ENCODE results near the gene PTPRT. TPM values are rescaled to one million over a fixed set of nuclear protein-coding genes. Genes with fewer than 3 reads are reported as not detected.
A peak's percentile ranks its signal among the peaks of the same experiment; 100 is the strongest.

Gene PTPRT
- total and polyA plus RNA-seq, 2 of the 13 experiments (the other 11 are each of a cell fraction or from before 2014, with no cell fraction given) = under 0.01 to 0.09 TPM

DNA sequence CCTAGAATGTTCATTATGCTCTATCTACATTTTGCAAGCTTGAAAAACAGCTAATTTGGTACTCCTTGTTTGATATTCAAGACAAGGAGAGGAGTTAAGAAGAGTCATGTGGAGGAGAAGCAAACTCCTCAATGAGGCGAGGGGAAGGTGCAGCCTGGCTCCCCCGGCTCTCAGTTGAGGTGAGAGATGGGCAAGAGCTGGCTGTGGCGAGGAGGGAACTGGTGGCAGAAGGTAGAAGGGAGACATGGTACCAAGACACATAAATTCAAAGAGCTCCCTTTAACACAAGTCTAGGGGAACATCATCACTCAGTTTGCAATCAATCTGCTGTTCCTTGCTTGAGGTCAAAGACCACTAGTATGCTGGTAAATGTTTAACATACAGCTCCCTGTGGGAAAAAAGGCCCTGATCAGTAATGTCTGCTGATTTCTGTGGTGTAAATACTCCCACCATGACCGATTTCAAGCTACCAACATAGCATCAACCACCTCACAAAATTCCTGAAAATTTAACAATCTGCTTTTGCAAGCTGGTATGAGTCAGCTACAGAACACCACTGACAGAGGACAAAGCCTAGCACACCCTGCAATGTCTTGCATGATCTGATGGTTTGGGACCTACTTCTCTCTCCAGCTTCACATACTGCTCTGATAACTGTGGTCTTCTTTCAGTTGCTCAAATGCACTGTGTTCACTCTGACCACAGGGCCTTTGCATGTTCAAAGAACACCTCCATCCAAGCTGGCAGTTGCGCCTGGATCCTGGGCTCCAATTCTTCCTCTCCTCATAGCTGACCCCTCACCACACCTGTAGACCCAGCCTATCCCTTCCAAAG, 1055.2 kb downstream of the PTPRT start (continued):
- TF ChIP-seq POLR2G (IDR thresholded peaks at IDR 0.05; ENCODE audit: low read depth, low read length) = no peak

DNA sequence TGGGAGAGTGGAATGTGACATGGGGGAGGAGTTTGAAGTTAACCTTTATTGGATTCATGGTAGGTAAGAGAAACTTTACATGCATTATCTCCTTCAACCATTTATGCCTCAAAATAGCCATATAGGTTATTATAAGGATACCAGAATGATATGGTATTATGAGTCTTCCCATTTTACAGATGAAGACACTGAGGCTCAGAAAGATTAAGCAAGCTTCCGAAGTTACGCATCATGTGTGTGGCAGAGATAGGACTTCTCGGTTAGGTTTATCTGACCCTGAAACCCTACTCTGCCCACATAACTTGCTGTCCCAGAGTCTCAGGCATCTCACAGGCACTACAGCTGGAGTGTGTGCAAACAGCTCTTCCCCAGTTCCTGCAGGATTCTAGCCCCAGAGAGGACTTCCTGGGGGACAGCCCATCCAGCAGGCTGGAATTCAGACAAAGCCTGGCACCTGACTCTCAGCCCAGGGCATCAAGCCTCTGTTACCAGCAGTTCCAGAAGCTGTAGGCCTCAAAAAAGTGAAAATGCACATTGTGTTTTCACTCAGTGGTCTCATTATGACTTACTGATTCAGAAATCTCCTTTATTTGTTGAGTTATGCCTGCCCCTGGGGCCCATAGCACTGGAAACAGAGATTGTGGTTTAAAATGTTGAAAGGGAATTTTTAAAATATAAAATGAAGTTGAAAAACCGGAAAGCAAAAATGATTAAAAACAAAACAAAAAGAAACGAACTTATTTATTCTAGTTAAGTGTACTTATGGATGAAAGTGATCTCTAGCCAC, 1058.7 kb downstream of the PTPRT start:
- DNase-seq (ENCODE audit: low spot score) = no peak
- no peaks in the 10 kb centered on the region for H4K20me1 ChIP-seq (ENCODE audit: insufficient read depth, low read length)
- H3K36me3 ChIP-seq (replicated peaks in 1 of 2; ENCODE audit: control insufficient read depth in 1 of 2, insufficient read depth in 2 of 2, low read length in 2 of 2) = no peaks in the 10 kb centered on the region
- TF ChIP-seq, protein P1, sequence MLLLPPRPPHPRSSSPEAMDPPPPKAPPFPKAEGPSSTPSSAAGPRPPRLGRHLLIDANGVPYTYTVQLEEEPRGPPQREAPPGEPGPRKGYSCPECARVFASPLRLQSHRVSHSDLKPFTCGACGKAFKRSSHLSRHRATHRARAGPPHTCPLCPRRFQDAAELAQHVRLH (CRISPR knock-in tag; IDR thresholded peaks at IDR 0.05; ENCODE audit: borderline replicate concordance, low read depth) = no peak
- TF ChIP-seq ZNF629 (CRISPR knock-in tag; conservative IDR thresholded peaks at IDR 0.05) (peak; percentile 66), MIER2 (CRISPR knock-in tag; IDR thresholded peaks at IDR 0.05) (no peak), ZNF432 (CRISPR knock-in tag; IDR thresholded peaks at IDR 0.05; ENCODE audit: borderline replicate concordance) (no peak), ZNF569 (CRISPR knock-in tag; IDR thresholded peaks at IDR 0.05; ENCODE audit: borderline replicate concordance) (no peak), SP4 (CRISPR knock-in tag; IDR thresholded peaks at IDR 0.05) (no peak)
- TF ChIP-seq, protein P2, sequence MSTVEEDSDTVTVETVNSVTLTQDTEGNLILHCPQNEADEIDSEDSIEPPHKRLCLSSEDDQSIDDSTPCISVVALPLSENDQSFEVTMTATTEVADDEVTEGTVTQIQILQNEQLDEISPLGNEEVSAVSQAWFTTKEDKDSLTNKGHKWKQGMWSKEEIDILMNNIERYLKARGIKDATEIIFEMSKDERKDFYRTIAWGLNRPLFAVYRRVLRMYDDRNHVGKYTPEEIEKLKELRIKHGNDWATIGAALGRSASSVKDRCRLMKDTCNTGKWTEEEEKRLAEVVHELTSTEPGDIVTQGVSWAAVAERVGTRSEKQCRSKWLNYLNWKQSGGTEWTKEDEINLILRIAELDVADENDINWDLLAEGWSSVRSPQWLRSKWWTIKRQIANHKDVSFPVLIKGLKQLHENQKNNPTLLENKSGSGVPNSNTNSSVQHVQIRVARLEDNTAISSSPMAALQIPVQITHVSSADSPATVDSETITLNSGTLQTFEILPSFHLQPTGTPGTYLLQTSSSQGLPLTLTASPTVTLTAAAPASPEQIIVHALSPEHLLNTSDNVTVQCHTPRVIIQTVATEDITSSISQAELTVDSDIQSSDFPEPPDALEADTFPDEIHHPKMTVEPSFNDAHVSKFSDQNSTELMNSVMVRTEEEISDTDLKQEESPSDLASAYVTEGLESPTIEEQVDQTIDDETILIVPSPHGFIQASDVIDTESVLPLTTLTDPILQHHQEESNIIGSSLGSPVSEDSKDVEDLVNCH (CRISPR knock-in tag; IDR thresholded peaks at IDR 0.05) = no peak
- no peak overlapping the region for H3K27ac ChIP-seq (ENCODE audit: extremely low read length, insufficient read depth, low read length)
- no TSS peak for BruUV-seq (replicated peaks)
- CTCF ChIA-PET (ENCODE audit: low intra/inter-chr PET ratio, low total read pairs) = no interaction called here
- no peak overlapping the region for H3K4me2 ChIP-seq (ENCODE audit: low read depth, low read length)
- no peak for FAIRE-seq
- in situ Hi-C loops (cut with HindIII; ENCODE audit: extremely low pct_ligation_motif_present, low pct_unique_long_range_greater_than_20kb) (no loop called here), intact Hi-C loops (cut with micrococcal nuclease; ENCODE audit: unreplicated experiment) (no loop called here)
- no peak for ATAC-seq
- H3K4me3 ChIP-seq (replicated peaks in 1 of 3; ENCODE audit: insufficient read depth in 1 of 3, low read depth in 2 of 3, low read length in 3 of 3) = no peak overlapping the region
- peaks cover 19% of the 10 kb centered on the region for H3K9me3 ChIP-seq (ENCODE audit: low read length)
- H2AFZ ChIP-seq (ENCODE audit: low read length) = no peak overlapping the region
- 50% methylated on average over 5 of the region's 5 CpGs for WGBS (ENCODE audit: low lambda C conversion rate)
- H3K79me2 ChIP-seq (ENCODE audit: insufficient read depth, low read length) = no peaks in the 10 kb centered on the region
- H3K27me3 ChIP-seq (ENCODE audit: control insufficient read depth in 1 of 2, insufficient read depth in 2 of 2, low read length in 2 of 2) = peaks cover 0 to 2% of the 10 kb centered on the region in 2 experiments; a peak in 1 of 5 replicates
- H3K4me1 ChIP-seq (ENCODE audit: insufficient read depth, low read length) = peaks cover 17% of the 10 kb centered on the region
- POLR2A ChIA-PET = no interaction called here
- H3K9ac ChIP-seq (ENCODE audit: insufficient read depth, low read depth, low read length) = no peak overlapping the region
